22Rv1 (cell line): ENCODE results near the gene CHRNA4.

Source experiments
- H3K27ac ChIP-seq: fragments of 450-650 bp; 2 replicates; pipeline ENCODE4 v1.5.1; 2017
- ZFX ChIP-seq: fragments of 450-650 bp; IDR thresholded peaks from 2 replicates; pipeline ENCODE4 v1.6.1; 2017; ENCODE audit warnings: antibody characterized with exemption, borderline replicate concordance
- TF ChIP-seq, protein P1 (sequence below): fragments of 450-650 bp; IDR thresholded peaks from 2 replicates; pipeline ENCODE4 v1.5.1; 2017; ENCODE audit warnings: mild to moderate bottlenecking

Gene CHRNA4

DNA sequence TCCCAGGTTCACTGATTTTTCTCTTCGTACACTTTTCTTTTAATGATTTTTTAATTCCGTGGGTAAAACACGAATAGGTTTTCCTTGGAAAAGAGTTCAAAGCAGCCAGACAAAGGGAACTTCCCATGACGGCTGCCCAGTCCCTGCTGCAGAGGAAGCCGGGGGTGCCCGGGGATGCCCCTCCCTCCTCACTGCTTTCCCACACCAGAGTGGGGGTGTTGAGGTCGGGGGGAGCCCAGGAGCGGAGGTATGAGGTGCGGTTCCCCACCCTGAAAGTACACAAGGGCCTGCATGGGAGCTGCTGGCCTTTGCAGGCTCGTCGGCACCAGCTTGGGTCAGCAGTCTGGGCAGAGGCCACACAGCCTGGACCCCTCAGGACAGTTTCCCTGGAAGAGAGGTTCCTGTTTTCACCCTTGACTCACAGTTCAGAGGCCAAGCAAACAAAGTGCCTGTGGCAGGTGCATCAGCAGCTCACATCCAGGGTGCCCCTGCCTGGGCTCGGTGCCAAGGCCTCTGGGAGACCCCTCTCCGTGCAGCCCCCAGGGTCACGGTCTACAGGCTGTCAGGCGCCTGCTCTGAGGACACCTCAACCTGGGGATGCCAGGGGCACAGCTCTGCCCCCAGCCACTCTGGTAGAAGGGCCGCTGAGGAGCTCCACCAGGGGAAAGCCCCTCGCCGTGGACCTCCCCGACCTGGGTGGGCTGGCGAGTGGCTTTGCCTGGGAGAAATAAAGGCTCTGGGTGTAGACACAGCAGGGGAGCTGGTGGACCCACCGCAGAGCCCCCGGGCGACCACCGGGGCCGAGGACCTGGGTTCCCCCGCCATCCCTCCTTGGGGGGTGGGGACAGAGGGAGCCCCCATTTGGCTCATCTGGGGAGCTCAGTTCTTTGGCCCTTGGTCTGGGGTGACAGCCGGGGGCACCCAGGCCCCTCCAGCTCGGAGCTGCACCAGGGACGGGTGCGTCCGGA, 15.4 kb upstream of the CHRNA4 start:
- no peak for TF ChIP-seq ZFX
- TF ChIP-seq, protein P1, sequence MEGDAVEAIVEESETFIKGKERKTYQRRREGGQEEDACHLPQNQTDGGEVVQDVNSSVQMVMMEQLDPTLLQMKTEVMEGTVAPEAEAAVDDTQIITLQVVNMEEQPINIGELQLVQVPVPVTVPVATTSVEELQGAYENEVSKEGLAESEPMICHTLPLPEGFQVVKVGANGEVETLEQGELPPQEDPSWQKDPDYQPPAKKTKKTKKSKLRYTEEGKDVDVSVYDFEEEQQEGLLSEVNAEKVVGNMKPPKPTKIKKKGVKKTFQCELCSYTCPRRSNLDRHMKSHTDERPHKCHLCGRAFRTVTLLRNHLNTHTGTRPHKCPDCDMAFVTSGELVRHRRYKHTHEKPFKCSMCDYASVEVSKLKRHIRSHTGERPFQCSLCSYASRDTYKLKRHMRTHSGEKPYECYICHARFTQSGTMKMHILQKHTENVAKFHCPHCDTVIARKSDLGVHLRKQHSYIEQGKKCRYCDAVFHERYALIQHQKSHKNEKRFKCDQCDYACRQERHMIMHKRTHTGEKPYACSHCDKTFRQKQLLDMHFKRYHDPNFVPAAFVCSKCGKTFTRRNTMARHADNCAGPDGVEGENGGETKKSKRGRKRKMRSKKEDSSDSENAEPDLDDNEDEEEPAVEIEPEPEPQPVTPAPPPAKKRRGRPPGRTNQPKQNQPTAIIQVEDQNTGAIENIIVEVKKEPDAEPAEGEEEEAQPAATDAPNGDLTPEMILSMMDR: no peak
- no peak overlapping the region for H3K27ac ChIP-seq

DNA sequence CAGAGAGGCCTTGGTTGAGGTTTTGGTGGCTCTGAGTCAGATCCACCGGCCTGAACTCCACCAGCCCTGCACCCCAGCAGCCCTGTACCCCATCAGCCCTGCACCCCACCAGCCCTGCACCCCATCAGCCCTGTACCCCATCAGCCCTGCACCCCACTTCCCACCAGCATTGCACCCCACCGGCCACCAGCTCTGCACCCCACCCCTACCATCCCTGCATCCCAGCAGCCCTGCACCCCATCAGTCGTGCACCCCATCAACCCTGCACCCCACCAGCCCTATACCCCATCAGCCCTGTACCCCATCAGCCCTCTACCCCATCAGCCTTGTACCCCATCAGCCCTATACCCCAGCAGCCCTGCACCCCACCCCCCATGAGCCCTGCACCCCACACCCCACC, 14.3 kb upstream of the CHRNA4 start:
- TF ChIP-seq, protein P1: no peak
- no peak for TF ChIP-seq ZFX
- H3K27ac ChIP-seq: no peak overlapping the region

DNA sequence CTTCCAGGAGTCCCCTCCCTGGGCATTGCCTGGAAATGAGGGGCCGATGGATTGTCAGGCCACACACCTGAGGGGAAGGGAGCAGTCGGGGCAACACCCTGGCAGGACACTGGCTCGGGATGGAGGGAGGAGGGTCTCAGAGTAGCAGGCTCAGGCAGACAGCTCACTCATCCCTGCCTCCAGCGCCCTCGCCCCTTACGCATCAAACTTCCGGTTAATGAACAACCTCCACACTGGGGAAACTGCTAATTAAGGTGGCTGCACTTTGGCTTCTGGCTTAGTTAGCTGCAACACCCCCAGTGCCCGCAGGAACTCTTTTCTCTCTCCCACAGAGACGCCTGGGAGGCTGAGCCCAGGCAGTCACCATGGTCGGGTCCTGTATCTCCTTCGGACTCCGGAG, 13.4 kb upstream of the CHRNA4 start:
- H3K27ac ChIP-seq: no peak overlapping the region
- TF ChIP-seq, protein P1: no peak
- TF ChIP-seq ZFX: no peak

DNA sequence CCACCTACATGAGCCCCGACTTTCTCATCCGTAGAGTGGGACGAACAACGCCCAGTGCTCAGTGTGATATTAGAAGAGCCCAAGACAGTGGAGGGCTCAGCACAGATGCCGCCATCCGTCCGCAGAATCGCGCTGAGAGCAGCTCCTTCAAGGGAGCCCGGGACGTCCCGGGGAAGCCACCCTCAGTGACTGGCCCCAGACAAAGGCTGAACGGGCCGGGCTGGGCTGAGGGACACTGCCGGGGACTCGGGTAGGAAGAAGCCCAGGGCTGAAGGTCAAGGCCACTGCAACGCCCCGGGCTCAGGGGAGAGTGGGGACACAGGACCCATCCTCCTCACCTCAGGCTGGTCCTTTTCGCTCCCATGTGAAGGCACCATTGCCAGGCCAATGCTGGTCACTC, 12.8 kb upstream of the CHRNA4 start:
- no peak for TF ChIP-seq ZFX
- TF ChIP-seq, protein P1: no peak
- no peak overlapping the region for H3K27ac ChIP-seq

DNA sequence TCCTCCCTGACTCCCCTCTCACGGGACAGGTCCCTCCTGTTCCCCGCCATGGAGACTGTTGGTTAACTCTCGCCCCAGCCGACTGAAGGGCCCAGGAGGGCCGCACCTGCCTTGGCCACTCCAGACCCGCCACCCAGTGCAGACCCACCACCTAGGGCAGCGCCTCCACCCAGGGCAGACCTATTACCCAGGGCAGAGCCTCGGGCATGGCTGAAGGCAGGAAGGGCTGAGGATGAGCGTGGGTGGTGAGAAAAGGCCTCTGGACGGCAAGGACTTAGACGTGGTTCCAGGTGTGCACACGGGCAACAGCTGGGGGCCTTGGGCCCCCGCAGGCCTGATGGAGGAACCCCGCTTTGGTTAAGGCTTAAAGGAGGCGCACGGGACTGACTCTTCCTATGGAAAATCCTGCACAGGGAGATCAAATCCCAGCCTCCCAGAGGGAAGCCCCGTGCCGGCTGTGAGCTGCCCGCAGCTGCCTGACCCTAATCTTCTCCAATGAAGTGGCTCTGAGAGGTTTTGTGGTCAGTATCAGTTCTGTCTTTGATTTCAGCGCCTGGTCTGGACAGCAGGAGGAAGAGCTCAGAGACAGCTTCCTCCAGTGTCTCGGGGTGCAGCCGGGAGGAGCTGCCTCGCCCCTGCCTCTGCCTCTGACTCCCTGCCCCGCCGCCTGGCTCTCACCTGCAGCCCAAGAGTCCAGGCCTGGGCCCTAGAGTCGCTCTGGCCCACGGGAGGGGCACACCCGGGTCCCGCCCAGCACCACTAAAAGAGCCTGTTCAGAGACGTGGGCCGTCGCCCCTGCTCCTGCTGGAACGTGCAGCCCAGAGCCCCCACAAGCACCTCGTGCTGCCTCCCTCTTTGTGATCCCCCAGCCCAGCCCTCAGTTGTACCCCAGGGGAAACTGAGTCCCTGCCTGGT, 12.1 kb upstream of the CHRNA4 start:
- TF ChIP-seq, protein P1: no peak
- no peak for TF ChIP-seq ZFX
- H3K27ac ChIP-seq: no peak overlapping the region

DNA sequence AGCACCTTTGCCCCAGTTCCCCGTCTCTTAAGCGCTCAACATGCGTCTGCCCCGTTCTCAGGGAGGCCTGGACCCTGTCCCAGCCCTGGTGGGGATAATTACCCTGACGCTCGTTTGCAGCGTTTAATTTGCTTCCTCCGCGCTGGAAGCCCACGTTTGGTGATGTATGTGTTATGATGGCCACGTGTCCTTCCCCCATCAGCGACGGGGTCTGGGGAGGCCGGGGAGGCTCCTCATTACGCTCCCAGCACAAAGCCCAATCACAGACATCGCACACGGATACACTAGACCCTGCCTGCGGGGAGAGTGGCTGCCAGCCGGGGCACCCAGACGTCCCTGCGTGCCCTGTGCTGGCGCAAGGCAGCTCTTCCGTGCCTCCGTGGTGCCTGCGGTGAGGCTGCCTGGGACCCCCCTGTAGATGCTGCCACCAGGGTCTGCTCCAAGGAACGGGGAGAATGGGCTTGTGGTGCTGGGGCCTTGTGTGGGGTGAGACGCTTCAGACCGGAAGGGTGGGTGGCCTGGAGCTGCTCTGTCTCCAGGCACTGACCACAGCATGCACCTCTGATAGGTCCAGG, 10.2 kb upstream of the CHRNA4 start:
- TF ChIP-seq, protein P1: no peak
- TF ChIP-seq ZFX: no peak
- no peak overlapping the region for H3K27ac ChIP-seq
